Stimulated activated CD4-positive, alpha-beta T cell treated with anti-CD3 and anti-CD28 coated beads, TNF-alpha, amount 100 ng/mL, for 1 hour (primary cell): Measurements from ENCODE around the gene SNURF.
"Not testable (repeated sequence)": the region's sequence is repeated elsewhere in the genome, so short reads cannot be mapped to it uniquely, and the experiment has no call there.

Experiments used
- DNase-seq, 3 donors: peaks; one replicate each; pipeline ENCODE4 v3.0.0-alpha.2; 2020; ENCODE audit warnings: low read depth in 3 of 3, low spot score in 1 of 3

The SNURF gene, protein sequence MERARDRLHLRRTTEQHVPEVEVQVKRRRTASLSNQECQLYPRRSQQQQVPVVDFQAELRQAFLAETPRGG

GRCh38 chr15:24954783-24955530 lies at the start of gene SNURF, which contains the start of gene SNRPN:
TSS of gene SNURF (plus strand) at chr15:24954987. CDS start at chr15:24955049, 62 bp downstream.
TSS of gene SNRPN (plus strand) at chr15:24954987. CDS start at chr15:24974454, 19,467 bp downstream.
- DNase-seq, result peak in 2 of 3 donors; percentile 36 to 45

- no peak for DNase-seq
Measured at GRCh38 chr15:24916305-24917009, 38.3 kb upstream of the SNURF start.

- DNase-seq, result no peak
Measured at GRCh38 chr15:24917431-24917830, 37.4 kb upstream of the SNURF start.

GRCh38 chr15:24919446-24919845 lies 35.3 kb upstream of the SNURF start:
- DNase-seq, result no peak

DNA sequence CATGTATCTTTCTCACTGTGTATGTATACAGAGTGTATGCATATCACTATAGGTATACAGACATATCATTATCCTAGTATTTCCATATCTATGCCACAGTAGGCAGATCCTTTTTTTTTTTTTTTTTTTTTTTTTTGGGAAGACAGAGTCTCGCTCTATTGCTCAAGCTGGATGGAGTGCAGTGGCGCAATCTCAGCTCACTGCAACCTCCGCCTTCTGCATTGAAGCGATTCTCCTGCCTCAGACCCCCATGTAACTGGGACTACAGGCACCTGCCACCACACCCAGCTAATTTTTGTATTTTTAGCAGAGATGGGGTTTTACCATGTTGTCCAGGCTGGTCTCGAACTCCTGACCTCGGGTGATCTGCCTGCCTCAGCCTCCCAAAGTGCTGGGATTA lies 32.0 kb upstream of the SNURF start:
- not testable (repeated sequence) for DNase-seq

- DNase-seq, result no peak
Measured at GRCh38 chr15:24924153-24924552, 30.6 kb upstream of the SNURF start.

GRCh38 chr15:24924621-24925020 lies 30.2 kb upstream of the SNURF start:
- no peak for DNase-seq

DNA sequence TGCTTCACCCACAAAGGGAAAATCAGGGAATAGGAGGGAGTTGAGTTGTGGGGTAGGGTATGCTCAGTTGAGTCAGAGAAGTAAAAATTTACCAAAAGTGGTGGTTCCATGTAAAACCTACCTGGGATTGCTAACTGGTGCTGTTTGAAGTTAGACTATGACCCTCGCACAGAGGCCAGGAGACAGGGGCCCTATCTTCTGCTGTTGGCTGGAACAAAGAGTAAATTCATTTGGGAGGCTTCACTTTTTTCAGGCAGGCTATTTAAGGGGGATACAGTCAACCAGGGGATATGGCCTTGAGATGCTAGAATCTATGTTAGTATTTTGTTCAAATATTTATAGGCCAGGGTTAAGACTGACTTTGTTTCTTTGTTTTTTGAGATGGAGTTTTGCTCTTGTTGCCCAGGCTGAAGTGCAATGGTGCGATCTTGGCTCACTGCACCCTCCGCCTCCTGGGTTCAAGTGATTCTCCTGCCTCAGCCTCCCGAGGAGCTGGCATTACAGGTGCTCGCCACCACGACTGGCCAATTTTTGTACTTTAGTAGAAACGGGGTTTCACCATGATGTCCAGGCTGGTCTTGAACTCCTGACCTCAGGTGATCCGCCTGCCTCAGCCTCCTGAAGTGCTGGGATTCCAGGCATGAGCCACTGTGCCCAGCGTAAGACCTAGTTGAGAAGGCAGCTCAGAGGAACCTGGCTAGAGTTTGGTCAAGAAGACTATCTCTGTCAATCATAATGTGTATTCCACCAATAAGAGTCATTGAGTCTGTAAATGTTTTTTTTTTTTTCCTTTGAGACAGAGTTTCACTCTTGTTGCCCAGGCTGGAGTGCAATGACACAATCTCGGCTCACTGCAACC lies 22.7 kb upstream of the SNURF start:
- not testable (repeated sequence) for DNase-seq

DNA sequence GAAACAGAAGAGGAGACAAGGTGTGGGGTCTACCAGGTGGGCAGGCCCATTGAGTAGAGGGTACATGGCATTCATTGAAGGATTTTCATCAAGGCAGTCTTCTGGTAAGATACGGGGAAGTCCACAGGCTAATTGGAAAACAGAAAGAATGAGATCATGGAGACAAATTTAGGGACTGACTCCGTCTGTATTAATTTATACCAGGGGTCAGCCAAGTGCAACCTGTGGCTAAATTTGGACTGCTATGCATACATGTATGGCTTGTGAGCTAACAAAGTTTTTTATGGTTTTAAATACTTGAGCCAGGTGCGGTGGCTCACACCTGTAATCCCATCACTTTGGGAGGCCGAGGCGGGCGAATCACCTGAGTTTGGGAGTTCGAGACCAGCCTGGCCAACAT lies 21.1 kb upstream of the SNURF start:
- DNase-seq, result no peak

- not testable (repeated sequence) for DNase-seq
Measured at GRCh38 chr15:24938224-24938623, 16.6 kb upstream of the SNURF start.

DNA sequence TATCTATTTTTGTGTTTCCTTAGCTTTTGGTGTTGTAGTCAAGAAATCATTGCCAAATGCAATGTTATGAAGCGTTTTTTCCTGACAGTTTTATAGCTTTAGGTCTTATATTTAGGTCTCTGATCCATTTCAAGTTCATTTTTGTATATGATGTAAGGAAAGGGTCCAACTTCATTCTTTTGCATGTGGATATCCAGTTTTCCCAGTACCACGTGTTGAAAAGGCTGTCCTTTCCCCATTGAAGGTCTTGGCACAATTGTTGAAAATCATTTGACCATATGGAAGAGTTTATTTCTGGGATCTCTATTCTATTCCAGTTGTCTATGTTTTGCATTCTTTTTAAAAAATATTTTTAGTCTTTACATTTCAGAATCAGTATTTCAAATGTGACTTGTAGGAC lies 14.6 kb upstream of the SNURF start:
- no peak for DNase-seq

DNA sequence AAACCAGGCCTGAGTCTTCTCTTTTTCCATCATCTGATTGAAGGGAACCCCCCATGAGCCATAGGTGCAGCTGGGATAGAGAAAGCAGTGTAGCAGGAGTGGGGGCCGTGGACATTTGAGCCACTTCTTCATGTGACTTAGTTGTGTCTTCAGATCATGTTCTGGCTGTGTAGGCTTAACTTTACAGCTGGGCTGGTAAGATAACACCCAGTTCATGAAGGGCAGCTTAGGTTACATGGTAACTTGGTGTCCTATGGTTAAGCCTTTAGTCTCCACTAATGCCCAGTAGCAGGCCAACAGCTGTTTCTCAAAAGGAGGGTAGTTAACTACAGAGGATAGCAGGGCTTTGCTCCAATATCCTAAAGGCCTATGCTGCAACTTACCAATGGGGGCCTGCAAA lies 11.4 kb upstream of the SNURF start:
- no peak for DNase-seq

DNA sequence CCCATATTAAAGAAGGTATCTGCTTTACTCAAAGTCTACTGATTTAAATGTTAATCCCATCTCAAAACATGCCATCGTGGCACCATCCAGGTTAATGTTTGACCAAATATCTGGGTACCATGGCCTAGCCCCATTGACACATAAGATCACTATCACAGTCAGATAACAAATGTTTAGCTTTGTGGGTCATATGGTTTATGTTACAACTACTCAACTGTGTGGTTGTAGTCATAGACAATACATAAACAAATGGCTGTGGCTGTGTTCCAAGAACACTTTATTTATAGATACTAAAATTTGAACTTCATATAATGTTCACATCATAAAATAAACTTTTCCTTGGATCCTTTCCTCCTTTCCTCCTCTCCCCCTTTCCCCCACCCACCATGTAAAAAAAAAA lies 9.8 kb upstream of the SNURF start:
- DNase-seq, result no peak

DNA sequence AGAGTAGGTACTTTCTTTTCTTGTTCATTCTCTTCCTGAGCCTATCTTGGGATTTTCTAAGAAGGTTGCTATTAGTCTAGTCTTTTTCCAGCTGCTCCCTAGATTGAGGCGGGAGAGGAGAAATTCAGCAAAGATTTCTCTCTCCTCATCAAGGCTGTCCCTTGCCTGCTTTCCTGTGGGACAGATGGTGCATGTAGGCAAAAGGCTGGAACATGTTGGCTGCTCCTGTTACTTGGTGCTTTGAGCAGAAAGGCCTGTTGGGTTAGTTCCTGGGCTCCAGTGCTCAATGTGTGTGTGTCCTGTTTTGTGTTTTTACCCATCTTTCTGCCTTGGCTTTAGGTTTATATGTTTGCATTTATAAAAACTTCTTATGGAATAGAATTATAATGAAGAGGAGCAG lies 9.1 kb upstream of the SNURF start:
- no peak for DNase-seq

GRCh38 chr15:24948495-24948894 lies 6.3 kb upstream of the SNURF start:
- no peak for DNase-seq

- peak in 2 of 3 donors; percentile 0 to 2 for DNase-seq
Measured at GRCh38 chr15:24955531-24955921, 739 bp downstream of the SNURF start.

GRCh38 chr15:24956111-24956838 lies 1.5 kb downstream of the SNURF start:
- peak; percentile 22 to 51 (median 38) for DNase-seq

DNA sequence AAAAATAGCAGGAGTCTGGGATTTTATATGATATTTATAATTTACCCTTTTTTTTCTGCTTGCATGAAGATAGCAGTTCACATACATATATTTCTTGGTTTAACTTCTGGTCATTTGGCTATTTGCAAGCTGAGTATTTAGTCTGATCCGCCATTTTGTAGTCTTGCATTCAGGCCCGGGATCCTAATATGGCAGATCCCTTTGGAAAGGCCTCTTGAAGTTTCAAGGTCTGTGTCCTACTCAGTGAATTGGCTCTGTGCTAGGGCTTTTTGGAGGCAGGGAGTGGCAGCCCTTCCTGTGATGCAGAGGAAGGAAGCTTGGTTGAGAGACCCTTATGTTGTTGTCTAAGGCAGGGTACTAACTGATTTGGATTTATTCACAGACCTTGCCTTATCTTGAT lies 2.9 kb downstream of the SNURF start:
- no peak for DNase-seq

DNA sequence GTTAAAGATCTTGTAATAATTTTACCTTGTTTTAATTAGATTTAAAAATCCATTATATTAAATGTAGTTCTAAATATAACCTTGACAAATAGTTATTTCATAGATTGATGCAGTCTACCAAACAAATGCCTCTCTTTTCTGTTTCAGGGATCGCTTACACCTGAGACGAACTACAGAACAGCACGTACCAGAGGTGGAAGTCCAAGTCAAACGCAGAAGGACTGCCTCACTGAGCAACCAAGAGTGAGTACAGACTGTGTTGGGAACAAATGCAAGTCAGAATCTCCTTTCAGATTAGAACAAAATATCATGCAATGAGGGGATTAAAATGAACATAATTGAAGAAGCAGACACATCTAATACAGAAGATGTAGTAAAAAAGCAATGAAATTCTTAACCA lies 7.2 kb downstream of the SNURF start:
- DNase-seq, result no peak

GRCh38 chr15:24962880-24963279 lies 8.1 kb downstream of the SNURF start:
- DNase-seq, result no peak
